ENCODE data around the gene IQCN.

DNA sequence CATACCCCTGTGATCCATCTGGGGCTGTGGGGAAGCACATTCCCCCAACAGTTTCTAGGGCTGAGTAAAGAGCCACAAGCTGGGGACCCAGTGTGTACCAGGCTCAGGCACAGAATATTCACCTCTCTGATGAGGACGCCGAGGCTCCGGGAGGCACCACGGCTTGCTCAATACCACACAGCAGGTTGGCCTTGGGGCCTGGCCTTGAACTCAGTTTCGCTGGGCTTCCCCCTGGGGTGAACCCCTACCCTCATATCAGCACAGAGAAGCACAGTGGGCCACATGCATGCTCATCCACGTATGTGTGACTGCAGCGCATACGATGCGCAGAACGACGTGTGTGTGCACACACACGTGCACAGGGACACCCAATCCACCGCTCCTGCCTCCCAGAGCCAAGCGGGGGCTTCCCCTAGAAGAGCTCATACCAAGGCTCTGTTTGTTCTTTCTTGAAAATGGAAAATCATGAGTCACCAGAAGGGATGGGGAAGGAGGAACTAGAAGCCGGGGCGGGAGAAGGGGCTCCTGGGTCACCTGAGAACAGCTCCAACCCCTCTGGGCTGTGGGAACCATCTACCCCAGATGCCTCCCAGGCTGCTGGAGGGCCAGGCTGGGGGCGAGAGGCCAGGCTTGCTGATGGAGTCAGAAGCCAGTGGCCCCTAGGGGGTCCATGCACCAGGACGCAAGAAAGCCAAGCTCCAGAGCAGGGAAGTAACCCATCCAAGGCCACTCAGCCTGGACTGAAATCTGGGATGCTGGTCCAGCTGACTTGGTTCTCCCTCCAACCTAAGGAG is 43.1 kb downstream of the IQCN start:
- TF ChIP-seq CTCF (IDR thresholded peaks at IDR 0.05) (no peak), POLR2A (IDR thresholded peaks at IDR 0.05) (no peak)

Measured in uterus (tissue), 2 donors.